SU-DHL-6 (cell line): ENCODE data around the gene VIPR2.

Source experiments
- H2AFZ ChIP-seq: fragments of 200-600 bp; sonication (generic); 2 replicates; pipeline ENCODE4 v1.6.1; 2014; ENCODE audit warnings: low read depth, mild to moderate bottlenecking, moderate library complexity, mixed read lengths, antibody characterized with exemption, low read length; ENCODE audit not compliant: severe bottlenecking
- H3F3A ChIP-seq: fragments of 200-600 bp; shearing (Covaris generic); 2 replicates; pipeline ENCODE4 v1.6.0; 2016; ENCODE audit warnings: antibody characterized with exemption, mild to moderate bottlenecking; ENCODE audit not compliant: insufficient read depth
- H3K27ac ChIP-seq: fragments of 200-600 bp; sonication (generic); 2 replicates; pipeline ENCODE4 v1.5.1; 2016; ENCODE audit warnings: low read depth, mild to moderate bottlenecking, low read length, moderate library complexity, mixed read lengths
- H3K27me3 ChIP-seq: fragments of 200-600 bp; sonication (generic), shearing (Covaris generic); 2 replicates; pipeline ENCODE4 v1.6.0; 2014; ENCODE audit warnings: mild to moderate bottlenecking, low read length
- H3K36me3 ChIP-seq: fragments of 200-600 bp; sonication (generic); 2 replicates; pipeline ENCODE4 v1.6.1; 2014; ENCODE audit warnings: mild to moderate bottlenecking, low read length, mixed read lengths
- H3K4me2 ChIP-seq: fragments of 300-600, 200-600 bp; shearing (Covaris generic), sonication (generic); 2 replicates; pipeline ENCODE4 v1.6.0; 2014; ENCODE audit warnings: low read length, low read depth, mild to moderate bottlenecking; ENCODE audit not compliant: poor library complexity, severe bottlenecking
- H3K4me3 ChIP-seq: fragments of 200-600 bp; sonication (generic); 2 replicates; pipeline ENCODE4 v1.5.1; 2014; ENCODE audit warnings: antibody characterized with exemption, low read length, mild to moderate bottlenecking, mixed read lengths; ENCODE audit not compliant: insufficient read depth, poor library complexity, severe bottlenecking
- H3K79me2 ChIP-seq: fragments of 200-600 bp; sonication (generic); 2 replicates; pipeline ENCODE4 v1.6.1; 2014; ENCODE audit warnings: mild to moderate bottlenecking, low read length, moderate library complexity; ENCODE audit not compliant: insufficient read depth
- H3K9ac ChIP-seq: fragments of 200-600 bp; sonication (generic); 2 replicates; pipeline ENCODE4 v1.7.0; 2014; ENCODE audit warnings: mild to moderate bottlenecking, low read length
- H3K9me2 ChIP-seq: fragments of 200-600 bp; sonication (generic); replicated peaks from 2 replicates; pipeline ENCODE4 v1.6.1; 2014; ENCODE audit warnings: low read length; ENCODE audit not compliant: insufficient read depth
- H3K9me3 ChIP-seq: fragments of 200-600 bp; sonication (generic); 2 replicates; pipeline ENCODE4 v1.6.1; 2014; ENCODE audit warnings: low read length, mixed read lengths; ENCODE audit not compliant: insufficient read depth
- H4K20me1 ChIP-seq: fragments of 200-600 bp; sonication (generic); 2 replicates; pipeline ENCODE4 v1.6.1; 2014; ENCODE audit warnings: low read depth, mild to moderate bottlenecking, antibody characterized with exemption, low read length, moderate library complexity, mixed read lengths
- CTCF ChIP-seq: fragments of 200-600 bp; sonication (generic); IDR thresholded peaks from one replicate; pipeline ENCODE4 v1.5.1; 2017; ENCODE audit warnings: antibody characterized with exemption, mild to moderate bottlenecking, low read length, moderate library complexity; ENCODE audit not compliant: insufficient read depth, poor library complexity, severe bottlenecking
- EZH2phosphoT487 ChIP-seq: fragments of 200-600 bp; sonication (generic), shearing (Covaris generic); conservative IDR thresholded peaks from 2 replicates; pipeline ENCODE4 v1.6.1; 2018; ENCODE audit warnings: mild to moderate bottlenecking, antibody characterized with exemption, low read length, moderate library complexity, mixed read lengths

VIPR2 gene

GRCh38 chr7:159146084-159146858 is 1.6 kb upstream of the VIPR2 start:
- H4K20me1 ChIP-seq = no peaks in the 10 kb centered on the region
- no peaks in the 10 kb centered on the region for H3F3A ChIP-seq
- TF ChIP-seq CTCF = no peak
- TF ChIP-seq EZH2phosphoT487 = no peak
- H3K9me3 ChIP-seq = no peaks in the 10 kb centered on the region
- H3K27ac ChIP-seq = no peak overlapping the region
- no peaks in the 10 kb centered on the region for H3K9me2 ChIP-seq
- no peak overlapping the region for H3K9ac ChIP-seq
- no peaks in the 10 kb centered on the region for H3K79me2 ChIP-seq
- no peak overlapping the region for H3K4me3 ChIP-seq
- H3K27me3 ChIP-seq = no peaks in the 10 kb centered on the region
- no peaks in the 10 kb centered on the region for H3K36me3 ChIP-seq
- H2AFZ ChIP-seq = no peak overlapping the region
- no peak overlapping the region for H3K4me2 ChIP-seq

DNA sequence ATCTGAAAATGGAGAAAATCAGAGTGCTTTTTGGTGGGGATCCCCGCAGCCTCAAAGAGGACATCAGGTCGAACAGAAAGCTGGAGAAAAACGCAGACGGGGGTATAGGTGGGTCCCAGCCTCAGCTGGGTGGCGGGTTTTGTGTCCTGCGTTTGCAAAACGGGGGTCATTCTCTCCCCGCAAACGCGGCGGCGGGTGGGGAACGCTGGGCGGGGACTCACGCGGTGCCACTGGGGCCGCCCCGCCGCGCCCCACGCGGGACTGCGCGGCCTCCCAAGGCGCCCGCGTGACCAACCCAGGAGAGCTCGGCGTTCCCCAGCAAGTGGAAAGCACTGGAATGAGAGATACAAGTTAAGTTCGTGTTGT is 806 bp upstream of the VIPR2 start:
- no peaks in the 10 kb centered on the region for H3K9me3 ChIP-seq
- H2AFZ ChIP-seq = no peak overlapping the region
- TF ChIP-seq CTCF = no peak
- no peak for TF ChIP-seq EZH2phosphoT487
- no peak overlapping the region for H3K27ac ChIP-seq
- no peaks in the 10 kb centered on the region for H4K20me1 ChIP-seq
- no peaks in the 10 kb centered on the region for H3F3A ChIP-seq
- no peak overlapping the region for H3K4me2 ChIP-seq
- H3K9ac ChIP-seq = no peak overlapping the region
- H3K9me2 ChIP-seq = no peaks in the 10 kb centered on the region
- no peaks in the 10 kb centered on the region for H3K79me2 ChIP-seq
- H3K4me3 ChIP-seq = no peak overlapping the region
- no peaks in the 10 kb centered on the region for H3K36me3 ChIP-seq
- no peaks in the 10 kb centered on the region for H3K27me3 ChIP-seq

DNA sequence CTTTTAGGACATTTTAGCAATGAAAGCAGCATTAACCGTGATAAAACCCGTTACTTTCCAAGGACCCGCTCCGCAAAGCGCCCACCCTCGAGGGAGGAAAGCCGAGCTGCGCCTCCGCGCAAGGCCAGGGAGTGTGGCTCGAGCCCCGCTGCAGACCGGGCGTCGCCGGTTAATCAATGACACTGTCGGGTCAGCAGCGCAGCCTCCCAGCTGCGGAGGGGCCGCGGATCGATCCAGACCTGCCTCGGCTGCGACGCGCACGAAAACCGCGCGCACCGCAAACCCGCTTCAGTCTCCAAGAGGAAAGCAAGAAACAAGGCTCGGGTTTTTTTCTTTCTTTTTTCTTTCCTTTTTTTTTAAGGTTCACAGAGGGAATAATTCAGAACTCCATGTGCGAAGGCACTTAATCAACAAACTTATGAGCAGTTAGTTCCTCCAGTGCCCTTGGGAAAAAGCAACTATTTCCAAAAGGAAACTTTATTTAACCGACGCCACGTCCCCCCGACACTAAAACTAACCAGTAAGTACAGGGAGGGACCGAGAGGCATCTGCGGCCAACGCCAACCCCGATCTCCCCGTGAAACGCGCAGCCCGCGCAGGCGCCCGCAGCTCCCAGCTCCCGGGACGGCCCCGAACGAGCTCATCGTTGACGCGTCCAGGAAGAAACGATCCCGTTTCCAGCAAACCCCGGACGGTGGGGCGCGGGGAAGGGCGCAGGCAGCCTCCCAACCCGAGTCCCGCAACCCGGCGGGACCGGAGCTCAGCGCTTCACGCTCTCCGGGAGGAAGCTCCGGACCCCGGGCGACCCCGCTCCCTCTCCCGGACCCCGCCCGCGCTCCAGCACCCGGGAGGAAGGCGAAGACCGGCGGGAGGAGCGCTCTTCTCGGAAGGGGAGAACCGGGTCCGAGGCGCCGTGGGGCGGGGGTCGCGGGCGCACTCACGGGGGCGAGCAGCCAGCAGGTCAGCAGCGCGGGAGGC is 598 bp downstream of the VIPR2 start:
- Histone ChIP-seq H2AFZ (no peak overlapping the region), H3K27me3 (no peaks in the 10 kb centered on the region), H3K36me3 (no peaks in the 10 kb centered on the region), H4K20me1 (no peaks in the 10 kb centered on the region), H3K79me2 (no peaks in the 10 kb centered on the region), H3K27ac (no peak overlapping the region), H3K9ac (no peak overlapping the region), H3K4me2 (no peak overlapping the region), H3K9me2 (no peaks in the 10 kb centered on the region), H3F3A (no peaks in the 10 kb centered on the region), H3K4me3 (no peak overlapping the region), H3K9me3 (no peaks in the 10 kb centered on the region)
- TF ChIP-seq EZH2phosphoT487 = no peak
- no peak for TF ChIP-seq CTCF
